Bone marrow (tissue), 2 donors: ENCODE data around the gene BCAS3.
A peak's percentile ranks its signal among the peaks of the same experiment; 100 is the strongest.
"Not testable (repeated sequence)": the region's sequence is repeated elsewhere in the genome, so short reads cannot be mapped to it uniquely, and the experiment has no call there.

Experiments used
- DNase-seq, 2 donors: peaks; one replicate each; lab custom pipeline; 2025; lab: John Stamatoyannopoulos, UW

The BCAS3 gene

DNA sequence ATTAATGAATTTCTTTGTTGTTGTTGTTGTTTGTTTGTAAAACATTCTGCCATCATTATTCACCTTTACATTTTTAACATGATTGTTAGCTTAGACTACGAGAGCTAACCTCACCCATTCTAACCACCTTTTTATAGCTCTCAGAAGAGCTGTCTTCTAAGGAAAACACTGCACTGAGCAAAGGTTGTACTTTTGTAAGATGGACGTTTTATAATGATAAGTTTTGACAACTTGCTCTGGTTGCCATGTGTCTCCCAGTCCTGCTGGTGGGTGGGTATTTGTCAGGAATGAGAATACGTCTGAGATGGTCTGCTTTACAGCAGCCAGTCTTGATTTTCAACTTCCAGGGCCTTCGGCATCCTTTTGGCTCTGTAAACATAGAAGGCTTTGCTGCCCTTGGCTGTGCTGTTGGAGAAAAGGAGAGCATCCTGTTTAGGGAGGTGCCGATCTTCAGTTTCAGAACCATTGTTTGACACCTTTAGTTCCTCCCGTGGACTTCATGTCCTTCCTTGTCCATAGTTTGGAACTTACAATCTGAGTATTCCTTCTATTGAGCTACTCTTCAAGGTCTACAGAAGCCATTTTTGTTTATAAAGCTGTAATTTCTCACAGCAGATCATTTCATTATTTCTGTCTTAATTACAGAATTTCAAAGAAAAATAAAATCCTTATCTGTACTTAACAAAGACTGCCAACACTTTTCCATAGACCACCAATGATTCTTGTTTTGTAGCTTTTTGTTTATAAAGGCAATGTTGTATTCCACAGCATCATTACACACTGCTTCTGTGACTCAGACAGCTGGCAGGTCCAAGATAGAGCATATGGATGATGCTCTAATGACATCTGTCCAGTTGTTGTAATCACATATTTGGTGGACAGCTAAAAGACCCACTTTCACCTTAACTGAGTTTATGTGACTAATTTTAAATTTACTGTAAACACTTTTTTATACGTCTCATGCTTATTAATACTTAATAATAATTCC lies 451.9 kb downstream of the BCAS3 start:
- no peak for DNase-seq

DNA sequence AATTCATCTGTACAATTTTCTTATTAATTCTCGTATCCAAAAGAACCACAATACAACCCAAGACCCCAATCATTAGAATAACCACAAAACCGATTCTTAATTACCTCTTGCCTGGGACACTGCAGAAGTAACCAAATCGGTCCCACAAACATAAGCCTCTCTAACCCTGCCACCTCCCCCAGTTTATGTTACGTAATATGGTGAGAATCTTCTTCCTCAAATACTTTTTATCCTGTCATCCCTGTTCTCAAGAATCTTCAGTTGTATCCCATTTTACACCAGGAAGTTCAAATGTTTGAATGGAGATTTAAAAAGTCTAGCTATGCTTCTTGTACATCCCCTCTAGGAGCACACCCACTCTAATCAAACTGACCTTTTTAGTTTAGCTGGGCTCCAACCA lies 452.7 kb downstream of the BCAS3 start:
- DNase-seq, result no peak

- DNase-seq, result no peak
Observed at GRCh38 chr17:61131585-61131984, 453.9 kb downstream of the BCAS3 start.

GRCh38 chr17:61132524-61132923 lies 454.9 kb downstream of the BCAS3 start:
- DNase-seq, result no peak

DNA sequence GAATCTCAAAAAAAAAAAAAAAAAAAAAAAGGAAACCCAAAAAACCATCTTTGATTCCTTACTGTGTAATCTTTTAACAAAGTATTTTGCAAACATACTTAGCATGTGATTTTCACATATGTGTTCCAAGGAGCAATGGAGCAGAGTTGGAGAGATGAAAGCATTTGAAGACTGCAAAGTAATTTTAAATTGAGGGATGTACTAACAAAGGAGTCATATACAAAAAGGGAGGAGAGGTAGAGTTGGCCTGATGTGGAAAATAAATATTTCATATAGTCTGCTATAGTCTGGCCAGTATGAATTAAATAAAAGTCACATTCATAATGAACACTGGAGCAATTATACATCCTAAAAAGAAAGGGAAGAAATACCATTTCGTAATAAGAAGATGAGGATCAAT lies 456.2 kb downstream of the BCAS3 start:
- DNase-seq, result no peak

GRCh38 chr17:61134551-61135235 lies 457.0 kb downstream of the BCAS3 start:
- DNase-seq, result no peak

DNA sequence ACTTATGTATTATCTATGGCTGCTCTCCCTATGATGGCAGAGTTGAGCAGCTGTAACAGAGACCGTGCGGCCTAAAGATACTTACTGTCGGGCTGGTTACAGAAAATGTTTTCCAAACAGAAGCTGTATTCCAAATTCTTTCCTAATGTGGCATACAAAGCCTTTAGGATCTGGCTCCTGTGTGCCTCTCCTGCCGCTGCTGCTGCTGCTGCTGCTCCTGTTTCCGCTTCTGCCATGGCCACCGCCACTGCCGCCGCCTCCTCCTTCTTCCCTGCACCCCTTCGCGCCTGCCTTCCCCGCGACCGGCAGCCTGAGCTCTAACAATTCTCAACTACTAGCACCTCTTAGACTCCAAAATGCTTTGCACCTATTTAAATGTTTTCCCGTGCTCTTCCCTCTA lies 458.1 kb downstream of the BCAS3 start:
- DNase-seq, result no peak

DNA sequence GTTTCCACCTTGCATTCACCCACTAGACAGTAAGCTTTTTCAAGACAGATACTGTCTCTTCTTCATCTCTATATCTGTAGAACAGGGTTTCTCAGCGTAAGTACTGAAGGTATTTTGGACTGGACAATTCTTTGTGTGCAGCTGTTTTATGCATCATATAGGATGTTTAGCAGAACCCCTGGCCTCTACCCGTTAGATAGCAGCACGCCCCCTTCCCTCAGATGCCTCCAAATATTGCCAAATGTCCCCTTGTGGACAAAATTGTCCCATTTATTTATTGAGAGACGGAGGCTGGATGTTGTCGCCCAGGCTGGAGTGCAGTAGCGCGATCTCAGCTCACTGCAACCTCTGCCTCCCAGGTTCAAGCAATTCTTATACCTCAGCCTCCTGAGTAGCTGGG lies 458.6 kb downstream of the BCAS3 start:
- no peak for DNase-seq

DNA sequence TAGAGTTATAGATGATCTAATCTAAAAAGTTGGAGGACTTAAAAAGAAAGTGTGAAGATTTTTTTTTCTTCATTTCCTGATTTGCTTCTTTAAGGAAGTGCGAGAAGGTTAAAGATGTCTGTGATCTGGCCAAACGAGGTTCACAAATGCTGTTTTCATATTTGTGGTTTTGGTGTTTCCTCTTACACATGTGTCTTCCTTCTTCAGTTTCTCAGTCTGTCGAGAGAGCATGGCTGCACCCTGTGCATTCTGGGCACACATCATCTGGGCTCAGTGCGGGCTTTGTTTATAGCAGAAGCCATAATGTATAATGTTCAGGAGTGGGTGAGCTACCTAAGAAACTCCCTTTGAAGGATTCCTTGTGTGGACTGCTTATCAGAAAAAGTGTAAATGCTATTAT lies 461.6 kb downstream of the BCAS3 start:
- DNase-seq, result peak in 1 of 2 donors; percentile 89

DNA sequence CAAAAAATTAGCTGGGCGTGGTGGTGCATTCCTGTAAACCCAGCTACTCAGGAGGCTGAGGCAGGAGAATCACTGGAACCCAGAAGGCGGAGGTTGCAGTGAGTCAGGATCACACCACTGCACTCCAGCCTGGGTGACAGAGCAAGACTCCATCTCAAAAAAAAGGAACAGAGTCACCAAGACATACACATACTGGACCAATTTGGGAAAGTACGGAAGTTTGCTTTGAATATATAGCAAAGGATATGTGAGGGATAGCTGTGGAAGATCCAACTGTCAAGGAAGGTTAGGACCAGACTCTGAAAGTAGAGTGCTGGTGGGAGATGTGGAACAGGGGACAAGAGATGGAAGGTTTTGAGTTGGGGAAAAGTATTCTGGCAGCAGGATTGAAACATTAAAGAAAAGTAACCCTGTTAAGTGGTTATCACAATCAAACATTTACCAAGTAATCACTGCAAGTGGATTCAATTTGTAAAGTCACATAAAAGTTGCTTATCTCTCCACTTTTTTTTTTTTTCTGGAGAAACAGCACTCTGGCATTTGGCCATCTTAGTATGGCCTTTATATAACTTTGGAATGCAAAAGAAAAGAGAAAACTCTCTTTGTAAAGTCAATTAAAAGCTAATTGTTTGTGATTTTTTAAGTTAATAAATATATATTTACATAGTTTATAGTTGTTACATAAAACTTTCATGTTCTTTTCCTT lies 462.6 kb downstream of the BCAS3 start:
- no peak for DNase-seq

DNA sequence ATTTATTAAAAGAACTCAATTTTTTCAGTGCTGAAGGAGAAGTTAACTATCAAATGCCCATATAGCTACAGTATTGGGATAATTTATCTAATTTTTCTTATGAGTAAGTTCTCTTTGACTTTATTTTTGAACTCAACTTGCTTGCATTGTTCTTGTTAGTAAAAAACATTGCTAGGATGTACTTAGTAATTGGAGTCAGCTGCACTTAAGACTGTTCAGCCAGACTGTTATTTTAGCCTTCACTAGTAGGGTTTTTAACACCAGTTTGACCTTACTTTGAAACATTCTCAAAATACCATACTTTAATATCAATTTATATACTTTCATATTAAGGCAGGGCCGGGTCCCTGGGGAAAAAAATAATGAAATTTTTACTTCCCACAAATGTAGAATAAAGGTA lies 465.4 kb downstream of the BCAS3 start:
- DNase-seq, result no peak

- no peak for DNase-seq
Observed at GRCh38 chr17:61144137-61144536, 466.5 kb downstream of the BCAS3 start.

GRCh38 chr17:61144617-61145564 lies 467.2 kb downstream of the BCAS3 start:
- no peak for DNase-seq

DNA sequence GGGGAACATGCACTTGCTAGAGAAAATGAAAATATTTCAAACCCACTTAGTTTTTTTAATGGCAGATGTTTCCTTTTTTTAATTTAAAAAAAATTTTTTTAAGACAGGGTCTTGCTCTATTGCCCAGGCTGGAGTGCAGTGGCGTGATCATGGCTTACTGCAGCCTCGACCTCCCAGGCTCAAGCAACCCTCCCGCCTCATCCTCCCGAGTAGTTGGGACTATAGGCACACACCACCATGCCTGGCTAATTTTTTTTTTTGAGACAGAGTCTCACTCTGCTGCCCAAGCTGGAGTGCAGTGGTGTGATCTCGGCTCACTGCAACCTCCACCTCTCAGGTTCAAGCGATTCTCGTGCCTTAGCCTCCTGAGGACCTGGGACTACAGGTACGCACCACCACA lies 469.2 kb downstream of the BCAS3 start:
- DNase-seq, result not testable (repeated sequence)

DNA sequence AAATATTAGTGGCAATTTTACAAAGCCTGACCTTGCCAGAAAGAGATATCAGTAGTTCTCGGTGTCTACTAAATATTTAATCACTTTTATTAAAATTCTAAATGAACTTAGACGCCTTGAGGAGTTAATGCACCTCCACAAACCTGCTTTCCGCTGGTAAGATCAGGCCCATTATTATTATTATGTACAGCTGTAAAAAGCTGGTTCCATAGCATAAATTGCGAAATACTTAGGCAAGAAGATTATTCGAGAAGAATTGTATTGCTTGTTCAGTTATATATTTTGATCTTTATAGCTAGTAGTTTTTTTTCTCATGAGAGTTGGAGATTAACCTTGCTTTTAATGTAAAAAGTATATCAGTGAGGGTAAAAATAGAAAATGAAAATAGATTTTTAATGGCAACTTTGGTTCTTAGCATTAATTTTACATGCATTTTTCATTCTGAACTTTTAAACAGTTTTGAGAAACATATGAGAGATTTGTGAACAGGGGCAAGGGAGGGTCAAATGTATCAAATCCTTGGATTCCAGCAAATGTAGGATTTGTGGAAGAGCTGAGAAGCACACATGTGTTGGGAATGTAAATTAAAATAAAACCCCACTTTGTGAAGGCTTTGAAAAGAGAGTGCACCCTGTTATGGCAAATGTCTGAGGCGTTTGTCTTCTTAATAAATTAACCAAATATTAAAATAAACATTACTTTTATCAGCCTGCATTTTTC lies 471.6 kb downstream of the BCAS3 start:
- DNase-seq, result no peak

GRCh38 chr17:61149862-61150362 lies 472.3 kb downstream of the BCAS3 start:
- DNase-seq, result no peak

DNA sequence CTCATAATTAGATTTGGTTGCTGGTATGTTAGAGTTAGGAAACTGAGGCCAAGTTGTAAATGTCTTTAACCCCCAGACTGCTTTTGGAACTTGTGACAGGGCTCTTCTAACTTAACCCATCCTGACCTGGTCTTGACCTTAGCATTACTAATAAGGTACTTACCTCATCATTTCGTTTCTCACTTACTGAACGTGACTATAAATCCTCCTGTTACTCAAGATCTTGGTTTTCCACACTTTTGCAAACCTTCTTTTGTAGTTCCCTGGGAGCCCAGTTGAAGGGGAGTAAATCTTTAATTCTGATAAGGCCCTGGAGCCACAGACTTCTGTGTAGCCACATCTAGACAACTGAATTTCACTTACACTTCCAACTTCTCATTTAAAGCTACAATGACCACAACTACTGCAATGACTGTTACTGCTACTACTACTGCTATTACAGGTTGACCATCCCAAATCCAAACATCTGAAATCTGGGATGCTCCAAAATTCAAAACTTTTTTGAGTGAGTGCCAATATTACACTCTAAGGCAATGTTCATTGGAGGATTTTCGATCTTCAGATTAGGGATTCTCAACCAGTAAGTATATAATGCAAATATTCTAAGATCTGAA lies 473.1 kb downstream of the BCAS3 start:
- no peak for DNase-seq

DNA sequence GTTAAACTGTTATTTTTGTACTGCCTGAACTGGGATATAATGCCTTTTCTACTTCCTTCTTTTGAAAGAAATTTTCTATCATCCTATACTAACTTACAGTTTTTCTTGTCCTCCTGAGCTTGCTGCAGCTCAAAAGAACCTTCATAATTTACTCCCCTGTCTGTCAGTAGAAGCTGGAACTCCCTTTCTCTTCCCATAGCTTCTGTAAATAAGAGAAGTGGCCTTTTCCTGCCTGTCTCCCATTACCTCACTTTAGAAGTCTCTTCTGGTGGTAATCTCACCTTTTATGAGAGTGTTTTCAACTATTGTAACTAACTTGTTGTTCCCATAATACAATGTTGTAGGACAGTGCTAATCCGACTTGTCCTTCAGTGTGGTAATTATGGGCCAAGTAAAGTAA lies 475.2 kb downstream of the BCAS3 start:
- DNase-seq, result no peak

GRCh38 chr17:61155590-61156237 lies 478.1 kb downstream of the BCAS3 start:
- DNase-seq, result no peak
